ENCODE data around the gene PDZRN3.

DNA sequence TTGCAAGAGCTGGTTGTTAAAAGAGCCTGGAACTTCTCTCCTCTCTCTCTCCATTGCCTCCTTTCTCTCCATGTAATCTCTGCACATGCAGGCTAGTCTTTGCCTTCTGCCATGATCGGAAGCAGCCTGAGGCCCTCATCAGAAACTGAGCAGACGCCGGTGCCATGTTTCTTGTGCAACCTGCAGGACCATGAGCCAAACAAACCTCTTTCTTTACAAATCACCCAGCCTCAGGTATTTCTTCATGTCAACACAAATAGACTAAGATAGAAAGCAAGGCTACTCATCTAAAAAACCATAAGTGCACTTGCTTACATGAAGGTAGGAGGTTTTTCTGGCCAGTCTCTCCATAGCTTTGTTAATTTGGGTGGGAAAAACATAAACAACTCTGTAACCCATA lies 8.7 kb downstream of the PDZRN3 start:
- TF ChIP-seq, protein P1, sequence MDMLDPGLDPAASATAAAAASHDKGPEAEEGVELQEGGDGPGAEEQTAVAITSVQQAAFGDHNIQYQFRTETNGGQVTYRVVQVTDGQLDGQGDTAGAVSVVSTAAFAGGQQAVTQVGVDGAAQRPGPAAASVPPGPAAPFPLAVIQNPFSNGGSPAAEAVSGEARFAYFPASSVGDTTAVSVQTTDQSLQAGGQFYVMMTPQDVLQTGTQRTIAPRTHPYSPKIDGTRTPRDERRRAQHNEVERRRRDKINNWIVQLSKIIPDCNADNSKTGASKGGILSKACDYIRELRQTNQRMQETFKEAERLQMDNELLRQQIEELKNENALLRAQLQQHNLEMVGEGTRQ (IDR thresholded peaks at IDR 0.05) = no peak
- TF ChIP-seq, protein P2, sequence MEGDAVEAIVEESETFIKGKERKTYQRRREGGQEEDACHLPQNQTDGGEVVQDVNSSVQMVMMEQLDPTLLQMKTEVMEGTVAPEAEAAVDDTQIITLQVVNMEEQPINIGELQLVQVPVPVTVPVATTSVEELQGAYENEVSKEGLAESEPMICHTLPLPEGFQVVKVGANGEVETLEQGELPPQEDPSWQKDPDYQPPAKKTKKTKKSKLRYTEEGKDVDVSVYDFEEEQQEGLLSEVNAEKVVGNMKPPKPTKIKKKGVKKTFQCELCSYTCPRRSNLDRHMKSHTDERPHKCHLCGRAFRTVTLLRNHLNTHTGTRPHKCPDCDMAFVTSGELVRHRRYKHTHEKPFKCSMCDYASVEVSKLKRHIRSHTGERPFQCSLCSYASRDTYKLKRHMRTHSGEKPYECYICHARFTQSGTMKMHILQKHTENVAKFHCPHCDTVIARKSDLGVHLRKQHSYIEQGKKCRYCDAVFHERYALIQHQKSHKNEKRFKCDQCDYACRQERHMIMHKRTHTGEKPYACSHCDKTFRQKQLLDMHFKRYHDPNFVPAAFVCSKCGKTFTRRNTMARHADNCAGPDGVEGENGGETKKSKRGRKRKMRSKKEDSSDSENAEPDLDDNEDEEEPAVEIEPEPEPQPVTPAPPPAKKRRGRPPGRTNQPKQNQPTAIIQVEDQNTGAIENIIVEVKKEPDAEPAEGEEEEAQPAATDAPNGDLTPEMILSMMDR (IDR thresholded peaks at IDR 0.05) = no peak
- no peak for TF ChIP-seq HOXA7 (CRISPR knock-in tag; IDR thresholded peaks at IDR 0.05)
- no peak for TF ChIP-seq RFX5 (IDR thresholded peaks at IDR 0.05)
